ENCODE data around the gene SLCO4A1. TPM values are rescaled to one million over a fixed set of nuclear protein-coding genes. Genes with fewer than 3 reads are reported as not detected.

The SLCO4A1 gene
- total RNA-seq, 1 donor from 2014 or later: 12.1 TPM

DNA sequence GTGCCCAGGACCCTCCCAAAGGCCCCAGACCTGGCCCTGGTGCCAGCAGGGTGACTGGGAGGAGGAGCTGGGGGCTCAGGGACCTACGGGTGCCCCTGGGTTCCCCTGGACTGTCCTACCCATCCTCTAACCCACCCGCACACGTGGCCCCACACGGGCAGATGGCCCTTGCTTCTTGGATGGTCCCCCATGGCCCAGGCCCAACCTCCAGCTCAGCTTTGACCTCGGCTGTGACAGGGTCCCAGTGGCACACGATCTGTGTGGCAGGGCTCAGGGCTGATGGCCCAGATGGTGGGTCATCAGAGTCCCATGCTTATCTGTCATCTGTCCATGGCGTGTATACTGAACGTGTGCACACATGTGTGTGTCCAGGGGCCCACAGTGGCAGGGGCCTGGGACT lies 70.3 kb downstream of the SLCO4A1 start:
- ATAC-seq (ENCODE audit: poor library complexity): no peak
- intact Hi-C loops (cut with DNase I): no loop called here
- no peak for DNase-seq

DNA sequence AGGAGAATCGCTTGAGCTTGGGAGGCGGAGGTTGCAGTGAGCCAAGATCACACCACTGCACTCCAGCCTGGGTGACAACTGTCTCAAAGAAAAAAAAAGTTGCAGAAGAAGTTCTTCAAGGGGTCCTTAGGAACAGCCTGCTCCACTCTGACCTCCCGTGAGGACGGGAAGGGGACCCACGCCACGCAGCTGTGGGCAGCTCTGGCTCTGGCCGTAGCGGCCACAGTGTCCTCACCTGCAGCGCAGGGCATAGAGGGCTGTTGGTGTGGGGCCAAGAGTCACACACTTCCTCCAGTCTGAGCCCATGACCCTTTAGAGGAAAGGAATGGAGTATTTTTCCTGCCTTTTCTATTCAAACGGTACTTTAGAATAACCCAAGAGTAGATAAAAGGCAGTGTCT lies 71.7 kb downstream of the SLCO4A1 start:
- ATAC-seq (ENCODE audit: poor library complexity): no peak
- intact Hi-C loops (cut with DNase I): no loop called here

DNA sequence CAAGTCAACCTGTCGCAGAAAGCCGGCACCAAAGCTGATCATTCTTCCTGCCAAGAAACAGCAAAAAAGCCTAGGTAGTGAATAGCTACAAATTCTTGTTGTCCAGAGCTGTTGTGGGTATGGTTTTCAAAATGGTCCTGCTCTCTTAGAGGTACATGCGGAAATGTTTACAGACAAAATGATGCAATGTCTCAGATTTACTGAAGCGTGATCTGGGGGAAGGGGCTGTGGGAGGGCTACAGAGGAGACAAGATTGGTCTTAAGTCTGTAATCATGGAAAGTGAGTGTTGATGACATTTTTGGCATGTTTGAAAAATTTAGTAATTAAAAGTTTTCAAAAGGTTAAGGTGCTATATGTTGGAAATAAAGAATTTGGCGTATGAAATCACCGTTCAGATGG lies 72.5 kb downstream of the SLCO4A1 start:
- intact Hi-C loops (cut with DNase I): no loop called here
- ATAC-seq (ENCODE audit: poor library complexity): no peak

More for the DNA sequence above, 71.7 kb downstream of the SLCO4A1 start:
- DNase-seq: no peak

DNA sequence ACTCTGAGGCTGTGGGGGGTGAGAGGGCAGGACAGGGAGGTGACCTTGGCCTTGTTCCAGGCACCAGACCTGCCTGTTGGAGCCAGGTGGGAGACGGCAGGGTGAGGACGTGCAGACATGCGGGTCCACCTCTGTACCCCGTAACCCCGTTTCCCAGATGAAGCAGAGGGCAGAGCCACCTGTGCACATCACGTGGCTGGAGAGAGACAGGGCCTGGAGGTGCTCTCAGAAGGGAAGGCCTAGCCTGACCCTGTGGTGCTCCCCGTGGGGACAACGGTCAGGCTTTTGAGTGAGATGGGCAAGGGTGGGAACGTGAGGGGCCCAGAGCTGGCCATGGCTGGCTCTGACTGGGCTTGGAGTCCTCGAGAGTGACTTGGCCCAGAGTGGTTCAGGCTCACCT lies 72.9 kb downstream of the SLCO4A1 start:
- DNase-seq (no peak), ATAC-seq (ENCODE audit: poor library complexity) (no peak)
- intact Hi-C loops (cut with DNase I): no loop called here

More for the DNA sequence above, 72.5 kb downstream of the SLCO4A1 start:
- no peak for DNase-seq

DNA sequence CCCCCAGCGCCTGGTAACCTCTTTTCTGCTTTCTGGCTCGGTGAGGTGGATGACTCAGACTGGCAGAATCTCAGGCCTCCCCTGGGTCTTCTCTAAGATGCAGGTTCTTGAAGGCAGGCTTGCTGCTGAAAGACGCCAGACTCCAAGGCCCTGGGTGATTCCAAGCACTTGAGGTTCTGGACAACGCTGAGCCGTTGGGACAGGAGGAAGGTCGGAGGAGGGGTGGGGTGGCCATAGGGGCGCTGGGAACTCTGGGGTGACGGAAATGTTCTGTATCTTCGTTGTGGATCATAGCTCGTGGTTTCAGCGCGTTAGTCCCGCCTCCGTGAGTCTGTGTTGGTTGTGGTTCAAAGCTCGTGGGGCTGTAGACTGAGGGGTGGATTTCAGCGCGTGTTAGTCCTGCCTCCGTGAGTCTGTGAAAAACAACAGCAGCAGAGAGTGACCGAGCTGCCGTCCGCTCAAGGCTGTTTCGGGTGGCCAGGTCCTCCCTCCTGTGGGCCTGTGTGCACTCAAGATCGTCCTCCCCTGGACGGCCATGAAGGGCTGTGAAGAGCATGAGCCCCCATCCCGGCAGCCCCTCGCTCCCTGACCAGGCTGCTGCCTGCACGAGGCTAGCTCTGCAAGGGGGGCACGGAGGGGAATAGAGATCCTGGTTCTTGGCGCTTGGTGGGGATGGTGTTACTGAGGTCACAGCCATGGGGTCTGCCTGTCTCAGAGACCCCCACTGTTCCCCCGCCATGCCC lies 74.1 kb downstream of the SLCO4A1 start:
- DNase-seq: no peak
- intact Hi-C loops (cut with DNase I): no loop called here
- no peak for ATAC-seq (ENCODE audit: poor library complexity)

DNA sequence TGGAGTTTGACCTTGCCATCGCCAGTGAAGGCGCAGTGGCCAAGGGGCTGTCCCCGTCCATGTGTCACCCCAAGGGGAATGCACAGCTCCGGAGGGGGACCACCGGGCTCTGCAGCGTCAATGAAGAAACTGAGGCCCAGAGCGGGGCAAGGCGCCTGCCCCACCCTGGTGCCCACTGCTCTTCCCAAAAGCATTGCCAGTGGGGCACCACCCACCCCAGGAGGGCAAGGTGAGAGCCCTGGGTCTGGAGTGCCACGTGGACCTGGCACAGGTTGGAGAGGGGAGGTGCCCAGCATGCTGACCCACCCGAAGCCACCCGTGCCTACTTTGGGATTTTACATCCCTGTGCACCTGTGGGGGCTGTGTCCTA lies 74.6 kb downstream of the SLCO4A1 start:
- intact Hi-C loops (cut with DNase I): no loop called here

DNA sequence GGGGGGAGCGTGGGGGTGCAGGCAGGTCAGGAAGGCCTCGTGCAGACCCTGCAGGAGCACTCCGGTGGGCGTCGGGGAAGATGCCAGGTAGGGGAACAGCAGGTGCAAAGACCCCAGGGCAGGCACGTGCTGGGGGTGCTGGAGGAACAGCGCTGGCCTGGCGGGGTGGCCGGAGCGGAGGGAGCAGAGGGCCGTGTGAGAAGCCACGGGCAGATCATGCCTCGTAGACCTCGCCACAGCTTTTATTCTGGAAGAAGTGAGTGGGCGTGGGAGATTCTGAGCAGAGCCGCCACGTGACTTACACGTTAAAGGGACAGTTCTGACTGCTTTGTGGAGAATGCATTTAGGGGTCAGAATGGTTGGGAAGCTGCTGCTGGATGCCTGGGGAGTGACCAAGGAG lies 75.6 kb downstream of the SLCO4A1 start:
- intact Hi-C loops (cut with DNase I): no loop called here
- ATAC-seq (ENCODE audit: poor library complexity): no peak

More for the DNA sequence above, 74.6 kb downstream of the SLCO4A1 start:
- DNase-seq (no peak), ATAC-seq (ENCODE audit: poor library complexity) (no peak)

DNA sequence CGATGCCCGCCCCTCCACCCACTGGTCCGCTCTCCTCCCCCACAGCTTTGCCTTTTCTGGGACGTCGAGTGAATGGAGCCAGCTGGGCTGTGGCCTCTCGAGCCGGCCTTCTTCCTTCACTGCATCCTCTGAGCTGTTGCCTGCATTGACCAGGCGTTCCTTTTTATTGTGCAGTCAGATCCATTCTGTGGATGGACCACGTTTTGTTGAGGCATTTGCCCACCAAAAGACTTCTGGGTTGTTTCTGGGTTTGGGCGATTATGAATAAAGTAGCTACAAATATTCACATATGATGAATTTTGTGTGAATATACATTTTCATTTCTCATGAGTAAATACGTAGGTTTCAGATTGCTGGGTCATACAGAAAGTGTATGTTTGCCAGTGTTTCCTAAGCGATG lies 76.2 kb downstream of the SLCO4A1 start:
- ATAC-seq (ENCODE audit: poor library complexity) (no peak), DNase-seq (no peak)
- intact Hi-C loops (cut with DNase I): no loop called here

More for the DNA sequence above, 75.6 kb downstream of the SLCO4A1 start:
- no peak for DNase-seq

DNA sequence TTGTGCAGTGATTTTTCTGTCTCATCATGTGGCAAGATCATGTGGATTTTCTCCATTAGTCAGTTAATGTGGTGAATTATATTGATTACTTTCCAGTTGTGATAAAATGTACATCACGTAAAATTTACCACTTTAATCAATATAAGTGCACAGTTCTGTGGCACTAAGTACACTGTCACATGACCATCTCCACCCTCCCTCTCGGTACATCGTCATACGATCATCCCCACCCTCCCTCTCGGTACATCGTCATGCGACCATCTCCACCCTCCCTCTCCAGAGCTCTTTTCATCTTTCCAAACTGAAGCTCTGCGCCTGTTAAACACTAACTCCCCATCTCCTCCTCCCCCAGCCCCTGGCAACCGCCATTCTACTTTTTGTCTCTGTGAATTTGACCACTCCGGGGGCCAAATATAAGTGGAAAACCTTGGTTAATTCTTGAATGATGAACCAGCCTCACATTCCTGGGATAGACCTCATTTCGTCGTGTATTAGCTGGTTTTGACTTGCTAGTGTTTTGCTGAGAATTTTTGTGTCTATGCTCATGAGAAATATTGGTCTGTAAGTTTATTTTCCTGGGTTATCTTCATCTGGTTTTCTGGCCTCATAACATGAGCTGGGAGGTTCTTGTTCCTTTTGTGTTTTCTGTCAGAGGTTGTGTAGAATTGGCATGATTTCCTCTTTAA lies 77.1 kb downstream of the SLCO4A1 start:
- ATAC-seq (ENCODE audit: poor library complexity): no peak
- no peak for DNase-seq
- intact Hi-C loops (cut with DNase I): no loop called here

Other genes with a start within 250 kb of the SLCO4A1 start
- 15.0 TPM for gene CABLES2, start 235.2 kb upstream of the SLCO4A1 start, total RNA-seq
- gene RBBP8NL, start 215.0 kb upstream of the SLCO4A1 start, total RNA-seq: not detected
- 1.7 TPM for gene GATA5, start 166.5 kb upstream of the SLCO4A1 start, total RNA-seq
- not detected for gene NTSR1, start 66.3 kb downstream of the SLCO4A1 start, total RNA-seq
- gene MRGBP, start 154.0 kb downstream of the SLCO4A1 start, total RNA-seq: 10.2 TPM
- gene OGFR, start 162.3 kb downstream of the SLCO4A1 start, total RNA-seq: 17.8 TPM
- gene COL9A3, start 174.5 kb downstream of the SLCO4A1 start, total RNA-seq: 2.7 TPM
- gene TCFL5, start 219.3 kb downstream of the SLCO4A1 start, total RNA-seq: 6.1 TPM